Activated CD8-positive, alpha-beta memory T cell treated with anti-CD3 and anti-CD28 coated beads for 36 hours (primary cell): ENCODE data around the gene TANC2. TPM values are rescaled to one million over a fixed set of nuclear protein-coding genes. Genes with fewer than 3 reads are reported as not detected.

Experiments
- CTCF ChIA-PET: fragments of 350-600 bp; sonication (Branson Sonifier 250); formaldehyde crosslinking; loops from one replicate; lab custom pipeline; 2021; ENCODE audit warnings: antibody characterized with exemption; lab: Charles Lee
- POLR2A ChIA-PET: fragments of 350-600 bp; sonication (Branson Sonifier 250); formaldehyde crosslinking; loops from one replicate; lab custom pipeline; 2021; ENCODE audit warnings: antibody characterized with exemption; lab: Charles Lee
- total RNA-seq, 2 experiments: library from RNA; stranded (reverse); gene quantifications; one replicate each; pipeline ENCODE4 v1.2.3, GENCODE V29; 2021

TANC2 gene
- total RNA-seq, result 1 to 10 TPM; 5.4 to 5.6 TPM

DNA sequence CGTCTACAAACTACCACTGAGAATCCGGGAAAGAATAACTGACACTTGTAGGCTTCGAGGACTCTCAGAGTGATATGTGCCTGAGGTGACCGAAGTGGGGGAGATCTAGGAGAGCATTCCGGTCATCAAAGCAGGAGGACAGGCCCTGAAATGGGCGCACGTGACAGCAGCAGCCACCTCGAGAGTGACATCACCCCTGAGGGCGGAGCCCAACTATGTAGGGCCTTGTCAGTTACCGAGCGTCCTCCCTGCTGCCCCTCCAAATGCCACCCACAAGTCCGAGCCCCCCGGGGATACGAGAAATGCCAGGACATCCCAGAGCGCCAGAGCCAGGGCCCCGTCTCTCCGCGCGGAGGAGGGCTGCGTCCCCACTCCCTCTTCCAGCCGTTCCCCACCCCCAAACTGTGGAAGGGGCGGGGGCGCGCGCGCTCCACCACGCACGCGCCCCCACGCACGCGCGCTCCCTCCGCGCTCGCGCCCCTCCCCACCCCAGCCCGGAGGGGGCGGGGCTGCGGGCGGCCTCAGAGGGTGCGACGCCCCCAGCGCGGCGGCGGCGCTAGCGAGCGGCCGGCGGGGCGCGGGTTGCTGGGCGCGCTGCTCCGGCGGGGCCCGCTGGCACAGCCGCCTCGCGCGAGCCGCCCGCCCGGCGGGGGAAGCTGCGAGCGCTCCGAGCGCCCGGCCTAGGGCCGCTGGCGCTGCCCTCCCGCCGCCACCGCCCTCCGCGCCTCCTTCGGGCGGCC lies at the start of gene TANC2:
Gene TANC2, plus strand, starts transcription at position 550 of the 740 bp plus-strand sequence. CDS start 43,325 bp downstream, outside the sequence.
- ChIA-PET POLR2A (interaction anchor here (0.6 to 0.7 kb wide), 2 partner anchors 242 to 586 kb away, joined by 3 to 8 read pairs; no protein-coding TSS in a partner anchor), CTCF (interaction anchor here (0.9 kb wide), 1 partner anchor 263 kb away, joined by 3 read pairs; no protein-coding TSS in a partner anchor)

DNA sequence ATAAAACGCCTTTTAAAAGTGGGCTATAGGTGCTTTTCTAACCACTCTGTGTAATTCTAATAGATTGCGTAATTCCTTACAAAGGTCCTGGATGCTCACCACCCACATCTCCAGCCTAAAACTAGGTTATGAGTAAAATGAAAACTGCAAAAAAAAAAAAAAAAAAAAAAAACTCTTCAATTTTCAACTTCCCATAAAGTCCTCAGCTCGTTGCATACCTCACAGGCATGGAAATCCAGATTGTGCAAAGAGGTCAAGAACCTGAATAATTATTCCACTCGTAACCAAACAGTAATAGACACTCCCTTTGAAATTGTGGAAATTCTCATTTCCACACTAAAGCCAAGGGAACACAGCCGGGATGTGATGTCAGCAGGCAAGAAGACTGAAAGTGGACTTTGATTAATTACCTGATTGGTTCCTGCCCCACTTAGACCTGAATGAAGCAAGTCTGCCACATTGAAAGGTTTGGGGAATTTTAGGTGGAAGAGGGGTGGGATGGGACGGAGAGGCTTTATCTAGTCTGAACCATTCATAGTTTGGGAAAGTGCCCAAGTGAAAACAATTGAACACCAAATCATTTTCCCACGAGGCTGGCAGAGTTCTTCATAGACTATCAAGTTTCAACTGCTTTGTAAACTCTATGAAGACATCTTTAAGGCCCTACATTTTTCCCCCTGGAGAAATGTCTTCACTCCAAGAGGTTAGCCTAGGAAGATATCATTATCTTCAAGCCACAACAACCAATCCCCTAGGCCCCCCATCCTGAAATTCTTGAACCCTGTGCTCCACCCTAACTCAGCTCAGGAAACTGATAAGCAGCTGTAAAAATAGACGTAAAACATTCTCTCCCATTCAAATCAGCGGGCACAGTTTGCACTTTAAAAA lies 49.1 kb upstream of the TANC2 start:
- ChIA-PET CTCF (no interaction called here), POLR2A (no interaction called here)

DNA sequence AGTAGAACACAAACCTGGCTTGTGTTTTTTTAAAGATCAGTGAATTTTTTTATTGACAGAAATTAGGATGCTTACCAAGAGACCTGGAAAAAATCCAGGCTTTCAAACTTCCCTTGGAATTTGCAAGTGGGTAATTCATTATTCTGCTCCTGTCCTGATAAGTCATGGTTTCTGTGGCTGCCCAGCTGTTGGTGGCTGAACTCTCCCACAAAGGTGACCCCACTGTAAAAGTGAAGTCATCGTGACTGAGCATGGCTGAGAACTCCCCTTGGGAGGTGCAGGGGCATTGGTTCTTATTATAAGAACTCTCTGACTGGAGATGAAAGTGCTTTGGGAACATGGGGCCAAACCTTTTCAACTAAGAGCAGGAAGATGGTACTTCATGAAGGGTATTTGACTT lies 46.6 kb upstream of the TANC2 start:
- ChIA-PET POLR2A (no interaction called here), CTCF (no interaction called here)

DNA sequence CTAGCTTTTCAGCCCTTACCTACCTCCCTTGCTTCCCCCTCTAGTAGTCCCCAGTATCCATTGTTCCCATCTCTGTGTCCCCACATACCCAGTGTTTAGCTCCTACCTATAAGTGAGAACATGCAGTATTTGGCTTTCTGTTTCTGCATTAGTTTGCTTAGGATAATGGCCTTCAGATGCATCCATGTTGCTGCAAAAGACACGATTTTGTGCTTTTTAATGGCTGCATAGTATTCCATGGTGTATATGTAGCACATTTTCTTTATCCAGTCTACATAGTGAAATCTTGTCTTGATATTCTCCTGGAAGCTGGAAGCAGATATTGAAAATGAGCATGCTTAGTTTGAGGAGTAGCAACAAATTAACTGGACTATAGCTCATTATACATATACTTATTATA lies 45.7 kb upstream of the TANC2 start:
- CTCF ChIA-PET, result no interaction called here
- POLR2A ChIA-PET, result no interaction called here

DNA sequence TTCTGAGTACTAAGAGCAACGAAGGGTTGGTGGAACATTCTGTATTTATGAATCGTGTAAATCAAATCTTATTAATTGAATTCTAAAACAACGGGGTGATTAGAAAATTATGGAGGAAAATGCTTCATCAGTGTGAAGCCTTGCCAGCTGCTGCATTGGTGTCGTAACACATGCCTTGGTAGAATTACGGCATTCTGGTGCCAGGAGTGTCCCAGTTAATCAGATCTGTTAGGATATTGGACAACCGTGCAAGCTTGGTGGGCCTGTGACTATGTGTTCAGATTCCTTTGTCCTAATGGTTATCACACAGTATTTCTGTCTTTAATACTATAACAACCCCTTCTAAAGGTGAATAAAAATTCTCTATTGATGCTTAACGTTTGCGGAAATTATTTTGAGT lies 44.2 kb upstream of the TANC2 start:
- ChIA-PET POLR2A (no interaction called here), CTCF (no interaction called here)

DNA sequence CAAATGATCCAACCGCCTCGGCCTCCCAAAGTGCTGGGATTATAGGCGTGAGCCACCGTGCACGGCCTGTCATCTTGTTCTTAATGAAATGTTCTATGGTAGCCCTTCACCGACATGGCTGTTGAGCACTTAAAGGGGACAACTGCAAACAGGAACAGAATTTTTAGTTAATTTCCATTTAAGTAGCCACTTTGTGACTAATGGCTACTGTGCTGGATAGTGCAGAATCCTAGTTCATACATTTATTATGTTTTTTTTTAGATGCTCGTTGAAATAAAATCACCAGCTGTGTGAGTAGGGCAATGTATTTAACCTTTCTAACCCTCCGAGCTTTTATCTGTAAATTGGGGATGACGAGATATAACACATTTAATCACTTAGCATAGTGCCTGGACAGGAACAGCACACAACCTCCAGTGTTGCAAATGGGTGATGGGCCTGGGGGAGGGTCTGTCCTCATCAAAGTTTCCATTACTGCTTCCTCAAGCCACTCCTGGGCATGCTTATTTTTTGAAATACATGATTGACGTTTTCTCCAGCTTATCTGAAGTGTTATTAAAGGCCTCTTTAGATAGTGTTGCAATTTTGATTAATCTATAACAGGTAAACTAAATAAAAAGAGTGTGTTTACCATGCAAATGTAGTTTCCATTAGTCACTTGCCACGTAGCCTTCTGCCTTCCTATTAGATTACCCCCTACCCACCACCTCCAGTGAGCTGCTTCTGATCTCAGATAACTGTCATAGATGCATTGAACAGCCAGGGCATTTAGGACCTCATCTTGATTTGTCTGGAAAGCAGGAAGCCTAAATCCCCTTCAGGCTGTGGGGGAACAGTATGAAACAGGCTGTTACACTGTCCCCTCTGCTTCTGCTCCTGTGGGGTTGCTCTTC lies 42.5 kb upstream of the TANC2 start:
- CTCF ChIA-PET, result no interaction called here
- POLR2A ChIA-PET, result no interaction called here

DNA sequence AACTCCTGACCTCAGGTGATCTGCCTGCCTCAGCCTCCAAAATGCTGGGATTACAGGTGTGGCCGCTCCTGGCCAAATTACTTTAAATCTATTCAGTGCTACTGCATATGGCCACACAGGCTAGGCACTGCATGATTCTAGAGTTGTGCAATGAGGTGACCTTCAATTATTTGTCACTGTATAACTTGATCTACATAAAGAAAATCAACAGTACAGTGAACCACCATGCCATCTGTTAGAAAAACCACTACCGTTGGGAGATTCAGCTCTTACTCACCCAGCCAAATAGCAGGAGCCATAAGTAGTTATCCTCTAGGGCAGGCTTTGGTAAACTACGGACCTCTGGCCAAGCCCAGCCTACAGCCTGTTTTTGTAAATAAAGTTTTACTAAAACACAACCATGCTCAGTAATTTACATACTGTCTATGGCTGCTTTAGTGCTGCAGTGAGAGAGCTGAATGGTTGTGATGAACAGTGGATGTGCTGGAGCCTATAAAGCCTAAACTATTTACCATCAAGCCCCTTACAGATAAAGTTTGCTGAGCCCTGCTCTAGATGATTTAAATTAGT lies 40.7 kb upstream of the TANC2 start:
- ChIA-PET CTCF (no interaction called here), POLR2A (no interaction called here)

DNA sequence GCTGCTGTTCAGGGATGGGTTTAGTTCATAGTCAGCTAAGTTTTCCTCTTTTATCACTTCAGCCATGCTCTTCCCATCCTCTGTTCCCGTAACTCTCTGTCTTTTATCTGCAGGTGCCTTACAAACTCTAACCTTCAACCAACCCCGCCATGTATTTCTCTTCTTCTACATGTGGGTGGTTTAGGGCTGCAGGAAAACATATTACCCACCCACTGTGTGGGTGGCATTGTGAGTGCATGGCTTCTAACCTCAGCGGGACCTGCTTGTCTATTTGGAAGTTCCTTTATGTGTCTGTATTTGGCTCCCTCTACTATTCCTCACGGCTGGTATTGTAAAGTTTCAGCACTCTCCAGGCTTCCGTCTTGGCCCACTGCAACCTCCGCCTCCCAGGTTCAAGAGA lies 39.0 kb upstream of the TANC2 start:
- ChIA-PET POLR2A (no interaction called here), CTCF (no interaction called here)

DNA sequence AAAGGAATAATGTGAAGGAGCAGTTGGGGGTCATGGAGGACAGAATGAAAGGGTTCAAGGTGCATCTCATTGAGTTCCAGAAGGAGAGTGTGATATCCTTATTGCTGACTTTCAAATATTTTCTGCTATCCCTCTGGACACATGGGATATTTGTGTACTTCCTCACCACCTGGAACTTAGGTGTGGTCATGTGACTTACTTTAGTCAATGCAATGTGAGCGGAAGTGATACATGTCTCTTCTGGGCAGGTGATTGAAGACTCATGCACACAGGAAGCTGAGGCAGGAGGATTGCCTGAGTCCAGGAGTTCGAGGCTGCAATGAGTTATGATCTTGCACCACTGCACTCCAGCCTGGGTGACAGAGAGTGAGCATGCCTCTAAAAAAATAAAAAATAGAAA lies 36.7 kb upstream of the TANC2 start:
- CTCF ChIA-PET, result no interaction called here
- POLR2A ChIA-PET, result no interaction called here

DNA sequence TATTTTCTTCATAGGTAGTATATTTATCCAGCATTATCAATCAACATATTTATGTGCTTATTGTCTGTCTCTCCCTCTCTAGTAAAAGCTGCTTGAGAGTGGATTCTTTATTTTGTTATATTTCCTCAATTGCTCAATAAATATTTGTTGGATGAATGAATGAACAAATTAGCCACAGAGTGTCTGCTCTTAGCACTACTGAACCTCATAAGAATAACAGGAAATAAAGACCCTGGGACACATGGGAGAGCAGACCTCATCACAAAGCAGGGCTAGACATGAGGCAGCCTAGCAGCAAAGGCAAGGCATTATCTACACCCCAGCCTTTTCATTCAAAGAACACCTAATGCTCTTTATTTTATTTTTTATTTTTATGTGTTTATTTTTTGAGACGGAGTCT lies 34.9 kb upstream of the TANC2 start:
- ChIA-PET POLR2A (no interaction called here), CTCF (no interaction called here)

DNA sequence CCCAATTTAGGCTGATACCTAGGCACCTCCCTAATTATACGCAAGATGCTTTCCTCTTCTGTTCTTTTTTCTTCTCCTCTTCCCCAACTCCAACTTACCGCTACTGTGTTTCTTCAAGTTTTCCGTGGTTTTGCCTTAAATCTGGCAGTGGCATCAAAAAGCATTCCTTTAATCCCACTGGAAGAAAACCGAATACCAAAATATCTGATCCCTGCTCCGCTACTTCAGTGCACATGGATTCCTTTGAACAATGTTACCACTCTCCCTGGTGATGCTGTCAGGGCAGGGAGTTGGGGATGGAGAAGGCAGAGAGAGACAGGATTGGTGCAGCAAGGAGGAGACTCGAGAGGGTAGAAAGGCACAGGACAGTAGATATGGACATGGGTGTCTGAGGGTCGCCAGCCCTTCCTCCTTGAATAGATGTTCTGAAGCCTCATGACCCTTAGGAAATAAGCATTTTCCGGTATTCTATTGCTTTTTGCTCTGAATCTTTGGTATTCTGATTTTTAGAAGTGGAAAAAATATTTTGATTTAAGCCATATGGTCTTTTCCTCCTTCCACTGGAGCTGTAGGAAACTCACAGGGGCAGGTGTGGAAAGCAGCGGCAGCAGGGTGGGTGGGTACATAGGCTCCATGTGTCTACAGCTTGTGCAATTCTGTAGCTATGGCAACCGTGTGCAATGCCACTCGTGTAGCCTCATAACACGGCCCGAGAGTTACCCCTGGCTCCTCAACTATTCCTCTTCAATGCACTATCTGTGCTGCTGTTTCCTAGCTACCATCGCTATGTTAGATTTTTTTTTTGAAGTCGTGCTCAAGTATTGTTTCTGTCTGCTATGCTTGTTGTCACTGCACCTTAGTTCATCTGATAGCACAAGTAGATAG lies 32.3 kb upstream of the TANC2 start:
- POLR2A ChIA-PET, result interaction anchor here (0.6 kb wide), 1 partner anchor 1462 kb away, joined by 7 read pairs; no protein-coding TSS in a partner anchor
- CTCF ChIA-PET, result interaction anchor here (0.7 kb wide), 1 partner anchor 148 kb away, joined by 3 read pairs; no protein-coding TSS in a partner anchor

DNA sequence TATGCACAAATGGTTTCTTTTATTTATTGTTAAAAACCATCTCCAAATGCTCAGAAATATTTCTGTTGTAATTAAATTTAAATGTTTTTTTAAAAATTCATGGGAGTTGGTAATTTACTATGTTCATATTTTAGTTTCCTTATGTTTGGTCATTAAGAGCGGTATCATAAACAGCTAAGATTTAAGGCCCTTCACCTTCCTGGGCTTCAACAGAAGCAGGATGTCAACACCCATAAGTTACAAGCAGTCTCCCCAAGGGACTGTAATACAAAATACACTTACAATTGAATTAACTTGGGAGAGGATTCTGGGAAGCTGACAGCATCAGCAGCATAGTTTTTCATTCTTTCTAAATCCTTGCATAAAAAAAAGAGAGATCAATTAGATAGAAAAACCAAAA lies 30.9 kb upstream of the TANC2 start:
- ChIA-PET CTCF (no interaction called here), POLR2A (no interaction called here)

DNA sequence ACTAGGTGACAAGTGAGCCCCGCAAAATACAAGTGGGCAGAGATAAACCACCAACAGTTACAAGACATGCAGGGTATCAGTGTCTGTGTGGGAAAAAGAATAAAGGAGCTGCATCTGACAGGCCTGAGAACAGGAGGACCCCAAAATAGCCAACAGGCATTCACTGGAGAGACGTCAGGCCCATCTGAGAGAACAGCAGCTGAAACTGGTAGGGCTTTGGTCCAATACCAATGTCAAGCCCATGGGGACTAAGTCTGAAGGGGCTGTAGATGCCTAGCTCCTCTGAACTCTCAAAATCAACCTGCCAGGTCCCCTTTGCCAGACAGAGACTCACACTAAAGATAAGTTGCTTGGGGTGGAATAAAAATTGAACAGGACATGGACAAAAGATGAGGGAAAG lies 30.5 kb upstream of the TANC2 start:
- ChIA-PET CTCF (no interaction called here), POLR2A (no interaction called here)

DNA sequence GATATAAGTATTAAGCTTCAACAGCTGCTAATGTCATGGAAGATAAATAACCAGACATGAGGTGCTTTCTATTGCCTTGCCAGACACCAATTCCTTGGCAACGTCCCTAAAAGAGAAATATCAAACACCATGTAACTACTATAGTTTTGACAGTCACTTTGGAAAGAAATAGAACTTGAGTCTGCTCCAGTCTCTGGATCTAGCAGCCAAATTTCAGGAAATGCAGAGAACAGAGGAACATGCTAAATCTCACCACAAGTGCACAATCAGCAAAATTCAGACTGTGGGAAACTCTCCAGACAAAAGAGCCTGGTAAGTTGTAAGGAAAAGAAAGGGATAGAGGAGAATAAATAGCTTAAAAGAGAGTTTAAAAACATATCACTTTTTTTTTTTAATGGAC lies 28.4 kb upstream of the TANC2 start:
- POLR2A ChIA-PET, result no interaction called here
- CTCF ChIA-PET, result no interaction called here

DNA sequence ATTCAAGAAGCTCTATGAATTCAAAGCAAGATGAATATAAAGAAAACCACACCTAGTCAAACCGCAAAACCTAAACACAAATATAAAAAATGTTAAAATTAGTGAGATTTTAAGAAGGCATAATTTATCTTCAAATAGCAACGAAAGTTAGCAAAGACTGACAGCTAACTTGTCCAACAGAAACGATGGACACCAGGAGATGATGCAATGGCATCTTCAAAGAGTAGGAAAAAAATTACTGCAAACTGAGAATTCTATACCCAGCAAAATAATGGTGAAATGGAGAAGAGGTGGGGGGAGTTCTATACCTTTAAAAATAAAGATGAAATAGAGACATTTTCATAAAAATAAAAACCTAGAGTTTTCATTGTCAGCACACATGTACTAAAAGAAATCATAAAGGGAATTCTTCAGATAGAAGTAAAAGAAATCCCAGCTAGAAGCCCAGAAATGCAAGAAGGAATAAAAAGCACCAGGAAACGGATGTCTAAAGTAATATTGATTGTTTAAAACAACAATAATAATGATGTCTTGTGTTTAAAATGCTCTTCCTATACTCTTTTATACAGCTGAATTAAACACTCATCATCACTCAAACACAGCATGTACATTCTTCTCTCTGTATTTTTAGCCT lies 24.6 kb upstream of the TANC2 start:
- CTCF ChIA-PET, result no interaction called here
- POLR2A ChIA-PET, result no interaction called here

DNA sequence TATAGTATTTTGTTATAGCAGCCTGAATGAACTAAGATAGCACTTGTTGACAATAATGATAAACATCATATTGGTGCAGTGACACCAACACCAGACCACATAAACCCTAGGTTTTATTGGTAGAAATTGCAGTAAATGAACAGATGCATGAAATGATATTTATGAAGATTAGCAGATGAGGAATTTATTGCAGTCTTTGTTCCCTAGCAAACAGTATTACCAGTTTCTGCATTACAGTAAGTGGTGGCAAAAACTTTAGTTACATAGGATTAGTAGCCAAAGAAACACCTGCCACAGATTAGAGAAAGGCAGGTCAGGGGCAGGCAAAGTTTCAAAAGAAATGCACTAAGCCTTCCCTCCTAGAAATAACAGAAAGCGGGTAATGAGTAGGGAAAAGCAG lies 17.7 kb upstream of the TANC2 start:
- POLR2A ChIA-PET, result no interaction called here
- CTCF ChIA-PET, result no interaction called here

DNA sequence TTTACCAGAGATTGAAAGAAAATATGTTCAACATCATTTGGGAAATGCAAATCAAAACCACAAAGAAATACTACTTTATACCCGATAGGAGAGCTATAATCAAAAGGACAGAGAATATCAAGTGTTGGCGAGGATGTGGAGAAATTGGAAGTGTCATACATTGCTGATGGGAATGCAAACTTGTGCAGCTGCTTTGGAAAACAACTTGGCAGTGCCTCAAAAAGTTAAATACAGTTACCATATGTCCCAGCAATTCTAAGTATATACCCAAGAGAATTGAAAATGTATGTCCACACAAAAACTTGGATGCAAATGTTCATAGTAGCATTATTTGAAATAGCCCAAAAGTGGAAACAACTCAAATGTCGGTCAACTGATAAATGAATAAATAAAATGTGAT lies 17.0 kb upstream of the TANC2 start:
- ChIA-PET CTCF (no interaction called here), POLR2A (no interaction called here)

DNA sequence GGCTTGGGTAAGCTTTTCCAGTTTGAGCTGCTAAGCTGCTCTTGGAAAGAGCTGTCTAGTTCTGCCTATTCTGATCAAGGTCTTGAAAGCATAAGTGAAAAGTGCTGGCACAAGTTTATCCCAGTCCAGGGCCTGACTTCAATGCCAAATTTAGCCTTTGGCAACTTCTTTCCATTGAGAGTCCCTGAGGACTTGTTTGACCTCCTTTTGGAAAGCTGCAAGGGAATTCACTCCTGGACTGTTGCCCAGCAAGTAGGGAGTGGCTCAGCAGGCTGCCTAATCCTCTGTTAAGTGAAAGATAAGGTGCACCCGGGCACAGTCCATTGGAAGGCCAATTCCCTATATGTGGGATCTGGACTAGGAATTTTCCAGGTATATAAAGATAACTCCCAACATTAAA lies 16.0 kb upstream of the TANC2 start:
- CTCF ChIA-PET, result no interaction called here
- POLR2A ChIA-PET, result no interaction called here
